GM18870 (cell line): ENCODE measurements around the gene SPPL3.

Source experiments
- ATAC-seq: cut with Tn5 transposase; IDR thresholded peaks from one replicate; pipeline ENCODE4 v1.9.1; 2021; ENCODE audit warnings: moderate library complexity; ENCODE audit not compliant: unreplicated experiment

The SPPL3 gene

GRCh38 chr12:120790114-120790513, 114.0 kb downstream of the SPPL3 start:
- no peak for ATAC-seq

GRCh38 chr12:120787889-120788288, 116.3 kb downstream of the SPPL3 start:
- no peak for ATAC-seq

GRCh38 chr12:120784804-120785203, 119.4 kb downstream of the SPPL3 start:
- ATAC-seq, result no peak

- no peak for ATAC-seq
Observed at GRCh38 chr12:120783197-120783596, 121.0 kb downstream of the SPPL3 start.

GRCh38 chr12:120775862-120776552, 128.2 kb downstream of the SPPL3 start:
- no peak for ATAC-seq

GRCh38 chr12:120774169-120774916, 129.8 kb downstream of the SPPL3 start:
- no peak for ATAC-seq

- no peak for ATAC-seq
Observed at GRCh38 chr12:120771097-120771496, 133.1 kb downstream of the SPPL3 start.

GRCh38 chr12:120767071-120768024, 136.8 kb downstream of the SPPL3 start:
- no peak for ATAC-seq

GRCh38 chr12:120766566-120766965, 137.6 kb downstream of the SPPL3 start:
- no peak for ATAC-seq

GRCh38 chr12:120764816-120765215, 139.3 kb downstream of the SPPL3 start:
- no peak for ATAC-seq

GRCh38 chr12:120763250-120763649, 140.9 kb downstream of the SPPL3 start:
- no peak for ATAC-seq

- no peak for ATAC-seq
Observed at GRCh38 chr12:120762086-120762485, 142.1 kb downstream of the SPPL3 start.

- no peak for ATAC-seq
Observed at GRCh38 chr12:120761519-120761934, 142.6 kb downstream of the SPPL3 start.

- ATAC-seq, result no peak
Observed at GRCh38 chr12:120760349-120761254, 143.6 kb downstream of the SPPL3 start.

GRCh38 chr12:120759591-120760348, 144.4 kb downstream of the SPPL3 start:
- no peak for ATAC-seq

GRCh38 chr12:120758798-120759590, 145.2 kb downstream of the SPPL3 start:
- no peak for ATAC-seq

- ATAC-seq, result no peak
Observed at GRCh38 chr12:120757949-120758348, 146.2 kb downstream of the SPPL3 start.

- no peak for ATAC-seq
Observed at GRCh38 chr12:120757226-120757742, 146.9 kb downstream of the SPPL3 start.
